ENCODE measurements around the gene SOWAHA.

DNA sequence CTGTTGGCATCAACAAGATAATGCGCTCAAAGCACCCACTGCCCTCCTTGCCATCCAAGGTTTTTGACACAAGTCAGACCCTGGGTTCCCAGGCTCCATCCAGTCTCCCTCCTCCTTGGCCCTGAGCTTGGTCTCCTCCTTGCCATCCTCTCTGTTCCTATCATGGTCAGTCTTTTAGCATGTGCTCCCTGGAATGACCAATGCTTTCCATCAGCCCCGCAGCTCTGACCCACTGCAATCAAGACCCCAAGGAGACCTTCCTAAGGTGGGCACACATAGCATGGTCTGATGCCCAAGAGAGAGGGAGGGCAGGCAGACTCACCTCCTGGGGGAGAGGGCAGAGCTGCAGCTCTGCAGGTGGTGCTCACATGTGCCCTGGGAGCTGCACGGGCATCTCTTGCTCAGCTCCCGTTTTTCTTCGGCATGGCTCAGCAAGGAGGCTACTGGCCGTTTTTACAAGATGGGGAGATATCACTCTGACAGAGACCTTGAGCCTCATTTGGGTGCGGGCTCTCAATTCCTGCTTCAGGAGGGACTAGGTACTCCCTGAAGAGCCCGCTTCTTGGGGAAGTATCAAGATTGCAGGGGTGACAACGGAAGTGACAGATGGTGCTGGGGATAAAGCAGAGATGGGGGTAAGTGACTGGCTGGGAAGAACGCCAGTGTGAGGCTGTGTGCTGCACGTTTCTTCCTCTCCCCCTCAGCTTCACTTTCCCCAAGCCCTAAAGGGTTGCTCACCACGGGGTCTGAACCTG, 39.3 kb upstream of the SOWAHA start:
- TF ChIP-seq POLR2AphosphoS5 (IDR thresholded peaks at IDR 0.05) (no peak), POLR2A (IDR thresholded peaks at IDR 0.05) (no peak)
- TF ChIP-seq, protein P1, sequence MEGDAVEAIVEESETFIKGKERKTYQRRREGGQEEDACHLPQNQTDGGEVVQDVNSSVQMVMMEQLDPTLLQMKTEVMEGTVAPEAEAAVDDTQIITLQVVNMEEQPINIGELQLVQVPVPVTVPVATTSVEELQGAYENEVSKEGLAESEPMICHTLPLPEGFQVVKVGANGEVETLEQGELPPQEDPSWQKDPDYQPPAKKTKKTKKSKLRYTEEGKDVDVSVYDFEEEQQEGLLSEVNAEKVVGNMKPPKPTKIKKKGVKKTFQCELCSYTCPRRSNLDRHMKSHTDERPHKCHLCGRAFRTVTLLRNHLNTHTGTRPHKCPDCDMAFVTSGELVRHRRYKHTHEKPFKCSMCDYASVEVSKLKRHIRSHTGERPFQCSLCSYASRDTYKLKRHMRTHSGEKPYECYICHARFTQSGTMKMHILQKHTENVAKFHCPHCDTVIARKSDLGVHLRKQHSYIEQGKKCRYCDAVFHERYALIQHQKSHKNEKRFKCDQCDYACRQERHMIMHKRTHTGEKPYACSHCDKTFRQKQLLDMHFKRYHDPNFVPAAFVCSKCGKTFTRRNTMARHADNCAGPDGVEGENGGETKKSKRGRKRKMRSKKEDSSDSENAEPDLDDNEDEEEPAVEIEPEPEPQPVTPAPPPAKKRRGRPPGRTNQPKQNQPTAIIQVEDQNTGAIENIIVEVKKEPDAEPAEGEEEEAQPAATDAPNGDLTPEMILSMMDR (IDR thresholded peaks at IDR 0.05), result no peak

Measured in prostate gland (tissue), 2 donors.